Endothelial cell of umbilical vein (primary cell): Measurements from ENCODE around the gene NDUFB4. TPM values are rescaled to one million over a fixed set of nuclear protein-coding genes. Genes with fewer than 3 reads are reported as not detected.

Experiments used
- BruUV-seq: library from RNA; stranded (reverse); fragments of 400-500 nt; replicated peaks from 2 replicates; lab custom pipeline; 2021; lab: Mats Ljungman, UMichigan
- CTCF ChIA-PET: fragments of 300-600, 350-600 bp; sonication (Branson Sonifier 250); formaldehyde crosslinking; loops from one replicate; lab custom pipeline; 2021; ENCODE audit warnings: antibody characterized with exemption, inconsistent platforms; lab: Charles Lee
- POLR2A ChIA-PET: fragments of 300-600, 350-600 bp; sonication (Branson Sonifier 250); formaldehyde crosslinking; loops from one replicate; lab custom pipeline; 2021; ENCODE audit warnings: antibody characterized with exemption, inconsistent platforms; lab: Charles Lee
- DNase-seq: peaks from one replicate; pipeline ENCODE4 v3.0.0-alpha.2; 2011; ENCODE audit warnings: low read depth, low spot score
- FAIRE-seq: peaks from 2 replicates; lab custom pipeline; 2011; peaks lifted over from hg19 to GRCh38; lab: Jason Lieb, UNC
- H2AFZ ChIP-seq: 2 replicates; pipeline ENCODE4 v1.6.0; 2012; ENCODE audit warnings: low read depth, low read length, control low read depth, inconsistent platforms
- H3K27ac ChIP-seq: 2 replicates; pipeline ENCODE4 v1.5.1; 2011; ENCODE audit warnings: low read depth, mild to moderate bottlenecking, control low read depth, low read length, moderate library complexity; ENCODE audit not compliant: insufficient read depth
- H3K27me3 ChIP-seq, 2 experiments: 2 replicates each; pipeline versions ENCODE4 v1.6.0 to v1.6.1; 2011; ENCODE audit warnings: low read length in 2 of 2, mixed read lengths in 1 of 2; ENCODE audit not compliant: control insufficient read depth in 2 of 2, insufficient read depth in 2 of 2
- H3K36me3 ChIP-seq, 2 experiments: 2 replicates in 1 of 2; 3 replicates in 1 of 2; pipeline ENCODE4 v1.5.1; 2011; ENCODE audit warnings: low read length in 2 of 2, mild to moderate bottlenecking in 1 of 2, moderate library complexity in 1 of 2; ENCODE audit not compliant: control insufficient read depth in 2 of 2, insufficient read depth in 2 of 2; ENCODE audit errors: extremely low read depth in 1 of 2
- H3K4me1 ChIP-seq: 3 replicates; pipeline ENCODE4 v1.5.1; 2011; ENCODE audit warnings: mild to moderate bottlenecking, low read length; ENCODE audit not compliant: control insufficient read depth, insufficient read depth; ENCODE audit errors: extremely low read depth
- H3K4me2 ChIP-seq: 2 replicates; pipeline ENCODE4 v1.6.1; 2011; ENCODE audit warnings: low read length, control low read depth, mixed read lengths; ENCODE audit not compliant: insufficient read depth
- H3K4me3 ChIP-seq, 3 experiments: fragments of 200-600 bp in 1 of 3; sonication (generic), shearing (Covaris generic) in 1 of 3; replicated peaks in 1 of 3; 2 replicates each; pipeline ENCODE4 v1.5.1; 2011 to 2016; ENCODE audit warnings: control low read depth in 3 of 3, low read length in 3 of 3, mild to moderate bottlenecking in 2 of 3, inconsistent platforms in 1 of 3, low read depth in 1 of 3, moderate library complexity in 1 of 3; ENCODE audit not compliant: insufficient read depth in 1 of 3
- H3K79me2 ChIP-seq: 2 replicates; pipeline ENCODE4 v1.6.0; 2012; ENCODE audit warnings: low read length, inconsistent platforms; ENCODE audit not compliant: control insufficient read depth, insufficient read depth
- H3K9ac ChIP-seq: replicated peaks from 2 replicates; pipeline ENCODE3; 2011; ENCODE audit warnings: low read length, control low read depth; ENCODE audit not compliant: insufficient read depth; ENCODE audit errors: extremely low read depth
- H3K9me1 ChIP-seq: replicated peaks from 3 replicates; pipeline ENCODE4 v1.6.0; 2011; ENCODE audit warnings: mild to moderate bottlenecking, low read length; ENCODE audit not compliant: control insufficient read depth, insufficient read depth; ENCODE audit errors: extremely low read depth
- H3K9me3 ChIP-seq: replicated peaks from 2 replicates; pipeline ENCODE4 v1.5.1; 2012; ENCODE audit warnings: low read length, inconsistent platforms; ENCODE audit not compliant: control insufficient read depth, insufficient read depth
- H4K20me1 ChIP-seq: replicated peaks from 2 replicates; pipeline ENCODE3; 2011; ENCODE audit warnings: mild to moderate bottlenecking, low read length; ENCODE audit not compliant: control insufficient read depth, insufficient read depth; ENCODE audit errors: extremely low read depth
- EZH2 ChIP-seq: IDR thresholded peaks from 2 replicates; pipeline ENCODE4 v1.6.1; 2012; ENCODE audit warnings: borderline replicate concordance, low read depth, mild to moderate bottlenecking, moderate library complexity, low read length, inconsistent platforms; ENCODE audit not compliant: severe bottlenecking
- FOS ChIP-seq: IDR thresholded peaks from 2 replicates; pipeline ENCODE4 v1.6.1; 2011; ENCODE audit warnings: mild to moderate bottlenecking, low read length, moderate library complexity, borderline replicate concordance; ENCODE audit not compliant: insufficient read depth
- GATA2 ChIP-seq: IDR thresholded peaks from 2 replicates; pipeline ENCODE4 v1.7.0; 2011; ENCODE audit warnings: low read depth, mild to moderate bottlenecking, moderate library complexity, mixed read lengths, low read length; ENCODE audit not compliant: insufficient read length, insufficient read depth
- JUN ChIP-seq: IDR thresholded peaks from 2 replicates; pipeline ENCODE4 v1.6.1; 2011; ENCODE audit warnings: borderline replicate concordance, low read depth; ENCODE audit not compliant: insufficient read length, insufficient read depth
- MAX ChIP-seq: IDR thresholded peaks from 2 replicates; pipeline ENCODE4 v1.6.1; 2011; ENCODE audit not compliant: insufficient read depth, insufficient read length
- MYC ChIP-seq: IDR thresholded peaks from one replicate; pipeline ENCODE4 v1.6.1; 2011; ENCODE audit warnings: mild to moderate bottlenecking, low read depth, low read length
- POLR2A ChIP-seq: IDR thresholded peaks from 2 replicates; pipeline ENCODE4 v1.6.1; 2012; ENCODE audit warnings: low read depth, mild to moderate bottlenecking, control low read depth, low read length
- POLR2AphosphoS5 ChIP-seq: IDR thresholded peaks from 2 replicates; pipeline ENCODE4 v1.6.1; 2012; ENCODE audit warnings: low read depth, mild to moderate bottlenecking, control low read depth, low read length, moderate library complexity; ENCODE audit not compliant: insufficient read depth
- dilution Hi-C: fragments of 300-500 bp; cut with MboI; formaldehyde crosslinking; loops from one replicate; pipeline ENCODE4 v1.15.0; 2019; ENCODE audit warnings: low sequenced_read_pairs; ENCODE audit not compliant: extremely low pct_ligation_motif_present
- intact Hi-C: fragments of 100-400 bp; cut with micrococcal nuclease; formaldehyde crosslinking; loops from one replicate; pipeline ENCODE4 v1.10.0; 2022
- polyA plus RNA-seq, 4 experiments: library from polyadenylated mRNA; depleted of rRNA in 3 of 4; stranded (reverse) in 3 of 4; unstranded in 1 of 4; fragments of >200 nt; gene quantifications; 2 replicates each; pipeline versions ENCODE4 v1.2.1 to v1.2.3, GENCODE V29; 2011 to 2012; ENCODE audit warnings: missing spikeins in 1 of 4
- total RNA-seq: library from RNA; stranded (reverse); gene quantifications from 2 replicates; pipeline ENCODE4 v1.2.3, GENCODE V29; 2021
- TF ChIP-seq, protein P1 (sequence below), 2 donors: IDR thresholded peaks; 1 replicate in 1 of 2; 2 replicates in 1 of 2; pipeline ENCODE4 v1.5.1; 2011; ENCODE audit warnings: low read length in 2 of 2, mild to moderate bottlenecking in 2 of 2, moderate library complexity in 2 of 2, control low read depth in 1 of 2, inconsistent platforms in 1 of 2, low read depth in 1 of 2; ENCODE audit not compliant: insufficient read depth in 1 of 2; ENCODE audit errors: extremely low read depth in 1 of 2

The NDUFB4 gene
- total and polyA plus RNA-seq, 2 donors (not counting 3 experiments of a cell fraction or from before 2014, with no cell fraction given) = 140 to 191 TPM

DNA sequence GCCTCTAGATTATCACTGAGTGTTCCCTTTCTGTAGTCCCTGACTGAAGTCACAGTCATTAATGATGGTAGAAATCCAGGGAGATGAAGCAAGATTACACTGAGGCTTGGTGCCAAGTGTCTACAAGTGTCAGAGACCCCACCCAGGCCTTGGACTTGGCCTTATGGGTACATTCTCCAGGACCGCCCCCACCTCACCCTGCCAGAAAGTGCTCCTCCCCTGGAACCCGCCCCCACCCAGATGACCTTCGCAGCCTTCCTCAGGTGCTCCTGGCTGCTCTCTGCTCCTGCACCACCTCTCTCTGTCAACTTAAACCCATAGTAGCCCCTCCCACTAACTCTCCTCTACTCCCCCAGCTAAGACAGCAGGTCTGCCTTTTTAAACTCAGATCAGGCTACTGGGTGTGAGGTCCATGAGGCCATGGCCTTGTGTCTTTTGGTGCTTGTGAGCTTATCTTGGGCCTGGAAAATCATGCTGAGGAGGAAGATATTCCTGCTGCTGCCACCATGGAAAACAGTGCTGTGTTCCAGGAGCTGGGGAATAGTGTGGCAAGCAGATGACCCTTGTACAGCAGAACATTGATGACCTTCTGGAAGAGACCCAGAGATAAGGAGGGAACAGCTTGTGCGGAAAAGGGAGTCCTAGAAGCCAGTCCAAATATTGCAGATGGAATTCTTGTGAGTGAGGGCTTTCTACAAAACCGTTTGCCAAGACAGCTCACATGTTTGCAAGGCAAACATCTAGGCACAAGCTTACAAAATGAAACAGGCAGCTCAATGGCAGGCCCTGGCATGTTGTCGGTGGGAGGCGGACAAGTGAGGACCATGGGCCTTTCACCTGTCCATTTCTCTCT lies 40.3 kb upstream of the NDUFB4 start:
- H3K36me3 ChIP-seq = no peaks in the 10 kb centered on the region
- H3K4me1 ChIP-seq = peaks cover 22% of the 10 kb centered on the region
- no TSS peak for BruUV-seq
- ChIA-PET POLR2A (no interaction called here), CTCF (interaction anchor here (1.1 to 5.4 kb wide), 3 partner anchors 137 to 664 kb away, joined by 5 to 246 read pairs (median 122); no protein-coding TSS in a partner anchor)
- no peak for FAIRE-seq
- no peak overlapping the region for H3K9ac ChIP-seq
- H2AFZ ChIP-seq = no peak overlapping the region
- no peak overlapping the region for H3K4me2 ChIP-seq
- no peaks in the 10 kb centered on the region for H3K79me2 ChIP-seq
- H3K9me3 ChIP-seq = no peaks in the 10 kb centered on the region
- intact Hi-C loops = no loop called here
- DNase-seq = no peak
- dilution Hi-C loops = no loop called here
- H3K27ac ChIP-seq = no peak overlapping the region
- no peaks in the 10 kb centered on the region for H4K20me1 ChIP-seq
- TF ChIP-seq MAX (no peak), JUN (no peak), FOS (no peak), POLR2A (no peak), EZH2 (no peak), POLR2AphosphoS5 (no peak), MYC (no peak), GATA2 (no peak)
- TF ChIP-seq, protein P1, sequence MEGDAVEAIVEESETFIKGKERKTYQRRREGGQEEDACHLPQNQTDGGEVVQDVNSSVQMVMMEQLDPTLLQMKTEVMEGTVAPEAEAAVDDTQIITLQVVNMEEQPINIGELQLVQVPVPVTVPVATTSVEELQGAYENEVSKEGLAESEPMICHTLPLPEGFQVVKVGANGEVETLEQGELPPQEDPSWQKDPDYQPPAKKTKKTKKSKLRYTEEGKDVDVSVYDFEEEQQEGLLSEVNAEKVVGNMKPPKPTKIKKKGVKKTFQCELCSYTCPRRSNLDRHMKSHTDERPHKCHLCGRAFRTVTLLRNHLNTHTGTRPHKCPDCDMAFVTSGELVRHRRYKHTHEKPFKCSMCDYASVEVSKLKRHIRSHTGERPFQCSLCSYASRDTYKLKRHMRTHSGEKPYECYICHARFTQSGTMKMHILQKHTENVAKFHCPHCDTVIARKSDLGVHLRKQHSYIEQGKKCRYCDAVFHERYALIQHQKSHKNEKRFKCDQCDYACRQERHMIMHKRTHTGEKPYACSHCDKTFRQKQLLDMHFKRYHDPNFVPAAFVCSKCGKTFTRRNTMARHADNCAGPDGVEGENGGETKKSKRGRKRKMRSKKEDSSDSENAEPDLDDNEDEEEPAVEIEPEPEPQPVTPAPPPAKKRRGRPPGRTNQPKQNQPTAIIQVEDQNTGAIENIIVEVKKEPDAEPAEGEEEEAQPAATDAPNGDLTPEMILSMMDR (IDR thresholded peaks at IDR 0.05; ENCODE audit: extremely low read depth in 1 of 2, insufficient read depth in 1 of 2, low read depth in 1 of 2, low read length in 2 of 2) = no peak
- H3K27me3 ChIP-seq = no peaks in the 10 kb centered on the region
- no peaks in the 10 kb centered on the region for H3K9me1 ChIP-seq
- no peak overlapping the region for H3K4me3 ChIP-seq
